AML-193 (cell line): ENCODE results near the gene PGS1.
"Not testable (repeated sequence)": the region's sequence is repeated elsewhere in the genome, so short reads cannot be mapped to it uniquely, and the experiment has no call there.

Experiments
- DNase-seq, 2 experiments: peaks; one replicate each; lab custom pipeline; 2025; lab: John Stamatoyannopoulos, UW

Gene PGS1

GRCh38 chr17:78448356-78448993 is 70.0 kb downstream of the PGS1 start:
- DNase-seq, result no peak

- no peak for DNase-seq
Observed at GRCh38 chr17:78449983-78450595, 71.6 kb downstream of the PGS1 start.

GRCh38 chr17:78450696-78451345 is 72.4 kb downstream of the PGS1 start:
- DNase-seq, result no peak

GRCh38 chr17:78451753-78452152 is 73.3 kb downstream of the PGS1 start:
- DNase-seq, result no peak

GRCh38 chr17:78454346-78454745 is 75.9 kb downstream of the PGS1 start:
- no peak for DNase-seq

- no peak for DNase-seq
Observed at GRCh38 chr17:78458091-78458490, 79.6 kb downstream of the PGS1 start.

- DNase-seq, result no peak
Observed at GRCh38 chr17:78458736-78459335, 80.4 kb downstream of the PGS1 start.

GRCh38 chr17:78459696-78460095 is 81.2 kb downstream of the PGS1 start:
- no peak for DNase-seq

GRCh38 chr17:78460176-78460675 is 81.8 kb downstream of the PGS1 start:
- DNase-seq, result no peak

GRCh38 chr17:78460951-78461798 is 82.7 kb downstream of the PGS1 start:
- DNase-seq, result no peak

GRCh38 chr17:78461799-78462053 is 83.3 kb downstream of the PGS1 start:
- no peak for DNase-seq

- no peak for DNase-seq
Observed at GRCh38 chr17:78462148-78462547, 83.7 kb downstream of the PGS1 start.

- DNase-seq, result not testable (repeated sequence)
Observed at GRCh38 chr17:78466109-78466785, 87.8 kb downstream of the PGS1 start.

GRCh38 chr17:78466786-78467715 is 88.6 kb downstream of the PGS1 start:
- DNase-seq, result no peak

GRCh38 chr17:78468366-78468765 is 89.9 kb downstream of the PGS1 start:
- no peak for DNase-seq

GRCh38 chr17:78469443-78469842 is 91.0 kb downstream of the PGS1 start:
- no peak for DNase-seq

- DNase-seq, result no peak
Observed at GRCh38 chr17:78471635-78472034, 93.2 kb downstream of the PGS1 start.

- DNase-seq, result no peak
Observed at GRCh38 chr17:78472035-78472905, 93.8 kb downstream of the PGS1 start.

GRCh38 chr17:78473951-78474613 is 95.6 kb downstream of the PGS1 start:
- DNase-seq, result no peak
